Stimulated activated CD4-positive, alpha-beta T cell treated with anti-CD3 and anti-CD28 coated beads, TNF-alpha, amount 100 ng/mL, for 1 hour (primary cell): Measurements from ENCODE around the gene DYRK4.
"Not testable (repeated sequence)": the region's sequence is repeated elsewhere in the genome, so short reads cannot be mapped to it uniquely, and the experiment has no call there.

Source experiments
- DNase-seq, 3 donors: peaks; one replicate each; pipeline ENCODE4 v3.0.0-alpha.2; 2020; ENCODE audit warnings: low read depth in 3 of 3, low spot score in 1 of 3

DYRK4 gene

GRCh38 chr12:4562034-4562657 is at the start of gene DYRK4:
TSS of gene DYRK4 (plus strand) at chr12:4562208. CDS start at chr12:4562246, 38 bp downstream.
- no peak for DNase-seq

GRCh38 chr12:4518106-4518728 is 43.8 kb upstream of the DYRK4 start:
- no peak for DNase-seq

- not testable (repeated sequence) for DNase-seq
Measured at GRCh38 chr12:4523443-4523842, 38.6 kb upstream of the DYRK4 start.

- no peak for DNase-seq
Measured at GRCh38 chr12:4526923-4527546, 35.0 kb upstream of the DYRK4 start.

- no peak for DNase-seq
Measured at GRCh38 chr12:4530160-4530559, 31.8 kb upstream of the DYRK4 start.

- no peak for DNase-seq
Measured at GRCh38 chr12:4530982-4531586, 30.9 kb upstream of the DYRK4 start.

- no peak for DNase-seq
Measured at GRCh38 chr12:4535092-4535491, 26.9 kb upstream of the DYRK4 start.

GRCh38 chr12:4535871-4536270 is 26.1 kb upstream of the DYRK4 start:
- no peak for DNase-seq

- peak; percentile 82 to 89 (median 87) for DNase-seq
Measured at GRCh38 chr12:4538207-4539160, 23.5 kb upstream of the DYRK4 start, which contains the start of gene RAD51AP1. TSS of gene RAD51AP1 (plus strand) at chr12:4538890. CDS start at chr12:4538940, 50 bp downstream.

- no peak for DNase-seq
Measured at GRCh38 chr12:4539167-4539870, 22.7 kb upstream of the DYRK4 start.

GRCh38 chr12:4540170-4540569 is 21.8 kb upstream of the DYRK4 start:
- DNase-seq = no peak

GRCh38 chr12:4540638-4541037 is 21.4 kb upstream of the DYRK4 start:
- no peak for DNase-seq

GRCh38 chr12:4545195-4545594 is 16.8 kb upstream of the DYRK4 start:
- no peak for DNase-seq

- DNase-seq = no peak
Measured at GRCh38 chr12:4552191-4552590, 9.8 kb upstream of the DYRK4 start.

GRCh38 chr12:4553943-4554342 is 8.1 kb upstream of the DYRK4 start:
- DNase-seq = no peak

GRCh38 chr12:4555804-4556203 is 6.2 kb upstream of the DYRK4 start:
- DNase-seq = no peak

GRCh38 chr12:4556735-4557530 is 5.1 kb upstream of the DYRK4 start:
- DNase-seq = no peak

- no peak for DNase-seq
Measured at GRCh38 chr12:4557586-4557985, 4.4 kb upstream of the DYRK4 start.

GRCh38 chr12:4558171-4558570 is 3.8 kb upstream of the DYRK4 start:
- no peak for DNase-seq
